ENCODE data around the gene MEN1. TPM values are rescaled to one million over a fixed set of nuclear protein-coding genes. Genes with fewer than 3 reads are reported as not detected.
A peak's percentile ranks its signal among the peaks of the same experiment; 100 is the strongest.

MEN1 gene
- total and polyA plus RNA-seq, 9 of the 15 experiments (the other 6 are each of a cell fraction or from before 2014, with no cell fraction given) = 3.4 to 57.2 (median 19.3) TPM

GRCh38 chr11:64858467-64859263, 48.3 kb upstream of the MEN1 start (continued):
- no peak for TF ChIP-seq ZNF766 (CRISPR knock-in tag; conservative IDR thresholded peaks at IDR 0.05)
- no peak for TF ChIP-seq ZKSCAN8 (CRISPR knock-in tag; IDR thresholded peaks at IDR 0.05)
- no peak for TF ChIP-seq HDGF (IDR thresholded peaks at IDR 0.05)
- TF ChIP-seq SRSF1 (IDR thresholded peaks at IDR 0.05; ENCODE audit: low read depth, low read length) = no peak
- no peak for TF ChIP-seq MAFG (tag; conservative IDR thresholded peaks at IDR 0.05)
- TF ChIP-seq THRAP3 (IDR thresholded peaks at IDR 0.05; ENCODE audit: borderline replicate concordance) = no peak
- no peak for TF ChIP-seq E2F5 (CRISPR knock-in tag; IDR thresholded peaks at IDR 0.05)
- TF ChIP-seq KDM1A (IDR thresholded peaks at IDR 0.05) = 0 out of 4 replicates have a peak, but pooled peaks of 1 of the 2 experiments have one; percentile 15
- TF ChIP-seq PKNOX1 (IDR thresholded peaks at IDR 0.05) = peak; percentile 33; the same call in 1 of the 2 replicates
- TF ChIP-seq ZBTB5 (IDR thresholded peaks at IDR 0.05) = no peak
- TF ChIP-seq TFAP4 (CRISPR knock-in tag; IDR thresholded peaks at IDR 0.05; ENCODE audit: borderline replicate concordance) = peak; percentile 71; the same call in 1 of the 2 replicates
